HL-60 (cell line): ENCODE measurements around the gene PTPN1.

Experiments used
- DNase-seq, 2 experiments: peaks; one replicate each; pipeline ENCODE4 v3.0.0-alpha.2; 2010 to 2020; ENCODE audit warnings: low read depth in 1 of 2, low spot score in 1 of 2
- H3K27ac ChIP-seq: fragments of 250-450 bp; sonication (Bioruptor Pico); replicated peaks from 2 replicates; pipeline ENCODE4 v1.5.1; 2020; ENCODE audit warnings: mild to moderate bottlenecking, moderate library complexity
- H3K27me3 ChIP-seq: fragments of 250-450 bp; sonication (Bioruptor Pico); 2 replicates; pipeline ENCODE4 v1.5.1; 2021; ENCODE audit warnings: mild to moderate bottlenecking, moderate library complexity; ENCODE audit not compliant: insufficient read depth, poor library complexity, severe bottlenecking
- H3K4me3 ChIP-seq: replicated peaks from 2 replicates; pipeline ENCODE4 v1.5.1; 2011; ENCODE audit warnings: mild to moderate bottlenecking, control low read depth, low read length; ENCODE audit not compliant: insufficient read depth
- CTCF ChIP-seq: IDR thresholded peaks from one replicate; pipeline ENCODE4 v1.5.1; 2011; ENCODE audit warnings: low read length, control low read depth, inconsistent platforms; ENCODE audit not compliant: insufficient read depth
- GABPA ChIP-seq: IDR thresholded peaks from 2 replicates; pipeline ENCODE4 v1.6.1; 2012; ENCODE audit warnings: low read depth
- POLR2AphosphoS5 ChIP-seq: IDR thresholded peaks from 2 replicates; pipeline ENCODE4 v1.6.1; 2012; ENCODE audit warnings: low read depth
- REST ChIP-seq: IDR thresholded peaks from 2 replicates; pipeline ENCODE4 v1.6.1; 2012; ENCODE audit warnings: low read depth; ENCODE audit not compliant: insufficient replicate concordance
- SPI1 ChIP-seq: IDR thresholded peaks from 2 replicates; pipeline ENCODE4 v1.6.1; 2012; ENCODE audit warnings: low read depth, mild to moderate bottlenecking, borderline replicate concordance

PTPN1 gene

DNA sequence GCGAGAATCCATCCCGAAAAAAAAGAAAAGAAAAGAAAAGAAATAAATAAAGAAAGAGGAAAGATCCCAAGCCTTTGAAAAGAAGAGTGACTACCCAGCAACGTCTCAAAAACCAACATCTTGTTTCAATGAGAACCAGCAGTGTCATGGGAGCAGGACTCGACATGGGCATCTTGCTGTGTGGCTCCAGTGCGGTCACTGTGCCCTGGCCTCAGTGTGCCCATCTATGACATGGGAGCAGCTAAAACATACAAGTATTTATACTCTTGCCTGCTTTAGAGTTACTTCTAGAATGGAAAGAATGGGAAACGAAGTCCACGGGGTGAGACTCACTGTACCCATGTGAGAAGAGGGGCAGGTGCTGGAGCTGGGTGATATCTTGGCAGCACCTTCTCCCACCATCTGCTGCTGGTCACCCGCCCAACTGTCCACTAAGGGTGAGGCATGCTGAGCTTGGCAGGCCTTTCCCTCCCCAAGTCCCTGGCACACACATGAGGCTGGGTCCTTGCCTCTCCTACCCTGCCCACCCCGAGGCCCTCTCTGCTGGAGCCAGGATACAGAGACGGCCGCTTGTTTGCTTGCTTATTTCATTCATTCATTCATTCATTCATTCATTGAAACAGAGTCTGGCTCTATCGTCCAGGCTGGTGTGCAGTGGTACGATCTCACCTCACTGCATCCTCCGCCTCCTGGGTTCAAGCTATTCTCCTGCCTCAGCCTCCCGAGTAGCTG, 103.4 kb downstream of the PTPN1 start:
- H3K4me3 ChIP-seq, result no peak overlapping the region
- no peak for DNase-seq
- no peak overlapping the region for H3K27ac ChIP-seq
- H3K27me3 ChIP-seq, result no peaks in the 10 kb centered on the region
- TF ChIP-seq REST (no peak), CTCF (no peak), SPI1 (no peak), GABPA (no peak), POLR2AphosphoS5 (no peak)

DNA sequence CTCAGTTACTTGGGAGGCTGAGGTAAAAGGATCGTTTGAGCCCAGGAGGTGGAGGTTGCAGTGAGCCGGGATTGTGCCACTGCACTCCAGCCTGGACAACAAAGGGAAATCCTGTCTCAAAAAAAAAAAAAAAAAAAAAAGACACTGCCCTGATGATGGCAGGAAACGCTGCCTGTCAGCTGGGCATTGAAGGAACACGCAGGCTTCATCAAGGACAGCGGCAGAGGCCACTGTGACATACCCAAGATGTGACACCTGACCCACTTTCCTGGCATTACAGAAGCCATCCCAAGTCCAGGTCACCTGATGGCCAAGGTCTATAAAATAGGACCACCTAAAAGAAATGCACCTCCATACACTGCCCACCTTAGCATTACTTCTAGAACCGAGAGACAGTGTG, 105.2 kb downstream of the PTPN1 start:
- no peak for TF ChIP-seq REST
- TF ChIP-seq POLR2AphosphoS5, result no peak
- TF ChIP-seq GABPA, result no peak
- no peak for TF ChIP-seq SPI1
- TF ChIP-seq CTCF, result no peak
- DNase-seq, result no peak
- no peak overlapping the region for H3K4me3 ChIP-seq
- no peaks in the 10 kb centered on the region for H3K27me3 ChIP-seq
- H3K27ac ChIP-seq, result no peak overlapping the region

GRCh38 chr20:50617022-50617421, 106.8 kb downstream of the PTPN1 start:
- no peak for DNase-seq
- TF ChIP-seq GABPA (no peak), CTCF (no peak), REST (no peak), SPI1 (no peak)
- no peaks in the 10 kb centered on the region for H3K27me3 ChIP-seq
- no peak overlapping the region for H3K4me3 ChIP-seq
- H3K27ac ChIP-seq, result no peak overlapping the region
